Endometrium (tissue), 2 donors: ENCODE measurements around the gene NADSYN1.
"Not testable (repeated sequence)": the region's sequence is repeated elsewhere in the genome, so short reads cannot be mapped to it uniquely, and the experiment has no call there.

Experiments
- FAIRE-seq: peaks from 2 replicates; lab custom pipeline; 2012; peaks lifted over from hg19 to GRCh38; lab: Jason Lieb, UNC
- donor health status: control.
- donor health status: control.

Gene NADSYN1

DNA sequence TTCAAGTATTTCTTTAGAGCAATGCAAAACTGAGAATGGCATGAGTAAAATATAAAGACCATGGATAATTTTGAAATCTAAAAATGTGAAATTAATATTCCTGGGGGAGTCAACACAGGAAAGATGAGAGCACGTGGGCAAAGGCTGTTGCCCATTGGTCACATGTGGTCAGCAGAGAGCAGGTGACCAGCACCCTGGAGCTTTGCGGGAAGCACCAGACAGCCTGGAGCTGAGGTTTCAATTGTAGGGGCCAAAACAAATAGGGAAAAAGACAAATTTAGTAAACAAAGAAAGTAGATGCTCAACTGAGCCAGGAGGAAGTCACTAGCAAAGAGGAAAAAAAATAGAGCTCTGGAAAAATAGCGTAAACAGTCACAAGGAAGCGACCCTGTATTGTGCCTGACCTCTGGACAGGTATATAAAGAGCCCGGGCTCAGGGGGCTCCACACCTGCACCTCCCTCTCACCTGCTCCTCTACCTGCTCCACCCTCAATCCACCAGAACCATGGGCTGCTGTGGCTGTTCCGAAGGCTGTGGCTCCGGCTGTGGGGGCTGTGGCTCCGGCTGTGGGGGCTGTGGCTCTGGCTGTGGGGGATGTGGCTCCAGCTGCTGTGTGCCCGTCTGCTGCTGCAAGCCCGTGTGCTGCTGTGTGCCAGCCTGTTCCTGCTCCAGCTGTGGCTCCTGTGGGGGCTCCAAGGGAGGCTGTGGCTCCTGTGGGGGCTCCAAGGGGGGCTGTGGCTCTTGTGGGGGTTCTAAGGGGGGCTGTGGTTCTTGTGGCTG, 74.0 kb downstream of the NADSYN1 start, which contains the start of gene KRTAP5-7:
KRTAP5-7 (plus strand) TSS at position 472 of the 780 bp plus-strand sequence; CDS start at position 506, 34 bp downstream.
- not testable (repeated sequence) for FAIRE-seq

DNA sequence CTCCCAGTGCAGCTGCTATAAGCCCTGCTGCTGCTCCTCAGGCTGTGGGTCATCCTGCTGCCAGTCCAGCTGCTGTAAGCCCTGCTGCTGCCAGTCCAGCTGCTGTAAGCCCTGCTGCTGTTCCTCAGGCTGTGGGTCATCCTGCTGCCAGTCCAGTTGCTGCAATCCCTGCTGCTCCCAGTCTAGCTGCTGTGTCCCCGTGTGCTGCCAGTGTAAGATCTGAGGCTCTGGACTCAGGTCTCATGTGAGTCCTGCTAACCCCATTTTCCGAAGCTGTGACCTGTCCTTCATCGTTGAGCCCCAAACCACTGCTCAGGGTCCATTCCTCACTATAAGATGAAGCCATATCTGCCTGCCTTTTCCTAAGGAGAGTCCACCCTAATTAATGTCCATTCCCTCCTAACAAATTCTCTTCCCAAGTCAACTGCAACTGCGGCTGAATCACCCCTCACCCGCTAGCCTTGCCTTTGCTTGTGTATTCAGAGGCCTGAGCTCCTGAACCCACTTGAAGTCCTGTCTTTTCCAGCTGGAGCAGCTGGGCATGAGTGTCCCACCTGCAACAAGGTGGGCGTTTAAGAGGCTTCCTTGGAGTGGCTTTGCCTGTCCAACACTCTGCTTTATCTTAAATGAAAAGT, 74.7 kb downstream of the NADSYN1 start:
- no peak for FAIRE-seq

DNA sequence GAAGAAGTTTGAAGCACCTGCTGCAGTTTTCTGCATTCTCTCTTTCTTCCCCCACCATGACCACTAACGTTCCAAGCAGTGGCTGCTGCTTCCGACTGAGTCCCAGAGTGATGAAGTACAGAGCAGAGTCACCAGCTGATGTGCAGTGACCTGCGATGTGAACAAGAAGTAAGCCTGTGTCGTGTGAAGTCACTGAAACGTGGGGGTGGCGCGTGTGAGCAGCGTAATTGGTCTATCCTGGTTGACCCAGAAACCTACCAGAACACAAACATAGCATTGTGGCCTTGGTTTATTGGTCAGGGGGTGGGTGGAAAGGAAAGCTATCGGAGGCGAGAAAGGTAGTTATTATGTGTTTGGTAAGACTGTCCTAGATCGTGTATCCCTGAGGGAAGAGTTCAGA, 77.6 kb downstream of the NADSYN1 start:
- FAIRE-seq, result no peak

DNA sequence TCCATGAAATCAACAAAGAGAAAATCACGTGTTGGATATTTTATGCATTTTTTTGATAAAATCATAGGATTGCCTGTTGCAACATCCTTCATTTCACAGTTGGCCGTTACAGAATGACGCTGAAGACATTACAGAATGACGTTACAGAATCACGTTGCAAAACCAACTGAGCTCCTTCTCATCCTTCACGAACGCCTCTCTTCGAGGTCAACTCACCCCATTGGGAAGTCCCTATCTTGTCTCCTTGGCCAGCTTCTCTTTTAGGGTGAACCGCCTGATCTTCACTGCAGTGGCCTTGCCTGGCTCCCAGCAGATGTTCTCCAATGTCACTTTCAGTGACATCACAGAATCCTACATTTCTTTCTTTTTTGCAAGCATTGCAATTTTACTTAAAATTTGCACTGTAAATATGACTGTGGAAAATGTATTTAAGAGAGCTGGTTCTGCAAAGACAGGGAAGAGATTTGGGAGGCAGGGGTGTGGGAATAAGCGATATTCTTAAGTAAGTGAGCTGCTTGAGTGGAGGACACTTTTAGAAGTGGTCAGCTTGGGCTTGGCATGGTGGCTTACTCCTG, 79.1 kb downstream of the NADSYN1 start:
- no peak for FAIRE-seq

DNA sequence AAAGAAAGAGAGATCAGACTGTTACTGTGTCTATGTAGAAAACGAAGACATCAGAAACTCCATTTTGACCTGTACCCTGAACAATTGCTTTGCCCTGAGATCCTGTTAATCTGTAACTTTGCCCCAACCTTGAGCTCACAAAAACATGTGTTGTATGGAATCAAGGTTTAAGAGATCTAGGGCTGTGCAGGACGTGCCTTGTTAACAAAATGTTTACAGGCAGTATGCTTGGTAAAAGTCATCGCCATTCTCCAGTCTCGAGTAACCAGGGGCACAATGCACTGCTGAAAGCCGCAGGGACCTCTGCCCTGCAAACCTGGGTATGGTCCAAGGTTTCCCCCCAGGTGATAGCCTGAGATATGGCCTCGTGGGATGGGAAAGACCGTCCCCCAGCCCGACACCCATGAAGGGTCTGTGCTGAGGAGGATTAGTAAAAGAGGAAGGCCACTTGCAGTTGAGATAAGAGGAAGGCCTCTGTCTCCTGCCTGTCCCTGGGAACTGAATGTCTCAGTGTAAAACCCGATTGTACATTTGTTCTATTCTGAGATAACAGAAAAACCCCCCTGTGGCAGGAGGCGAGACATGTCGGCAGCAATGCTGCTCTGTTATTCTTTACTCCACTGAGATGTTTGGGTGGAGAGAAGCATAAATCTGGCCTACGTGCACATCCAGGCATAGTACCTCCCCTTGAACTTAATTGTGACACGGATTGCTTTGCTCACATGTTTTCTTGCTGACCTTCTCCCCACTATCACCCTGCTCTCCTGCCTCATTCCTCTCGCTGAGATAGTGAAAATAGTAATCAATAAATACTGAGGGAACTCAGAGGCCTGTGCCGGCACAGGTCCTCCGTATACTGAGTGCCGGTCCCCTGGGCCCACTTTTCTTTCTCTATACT, 82.0 kb downstream of the NADSYN1 start:
- not testable (repeated sequence) for FAIRE-seq

DNA sequence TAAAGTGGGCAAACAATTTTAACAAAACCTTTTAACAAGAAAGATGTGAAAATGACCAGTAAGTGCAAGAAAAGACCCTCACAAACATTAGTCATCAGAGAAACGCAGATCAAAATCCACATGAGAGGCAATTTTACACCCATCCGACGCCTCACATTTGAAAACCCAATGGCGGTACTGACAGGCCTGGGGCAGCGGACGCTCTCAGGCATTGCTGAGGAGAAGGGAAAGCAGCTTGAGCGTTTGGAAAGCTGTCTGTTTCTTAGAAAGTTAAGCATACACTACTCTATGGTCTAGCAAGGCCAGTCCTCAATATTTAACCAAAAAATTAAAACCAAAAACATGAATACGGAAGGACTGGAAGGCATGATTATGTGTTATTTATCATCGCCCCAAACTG, 82.8 kb downstream of the NADSYN1 start:
- no peak for FAIRE-seq

DNA sequence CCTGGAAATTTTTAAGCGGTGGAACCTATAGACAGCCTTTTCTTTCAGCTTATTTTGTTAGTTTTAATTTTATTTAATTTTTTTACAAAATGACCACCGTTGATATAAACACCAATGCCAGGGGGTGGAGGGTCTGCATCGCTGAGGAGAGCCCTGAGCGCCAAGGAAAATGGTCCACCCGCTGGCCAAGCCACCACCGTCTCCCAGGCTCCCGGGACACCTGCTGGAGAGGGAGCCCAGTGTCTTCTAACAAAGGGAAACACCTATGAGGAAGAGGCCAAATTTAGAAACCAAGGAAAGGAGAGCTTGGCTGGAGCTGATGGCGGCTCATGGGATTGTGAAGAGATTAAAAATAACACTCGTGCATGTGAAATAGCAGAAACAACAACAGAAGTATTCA, 84.5 kb downstream of the NADSYN1 start:
- no peak for FAIRE-seq

DNA sequence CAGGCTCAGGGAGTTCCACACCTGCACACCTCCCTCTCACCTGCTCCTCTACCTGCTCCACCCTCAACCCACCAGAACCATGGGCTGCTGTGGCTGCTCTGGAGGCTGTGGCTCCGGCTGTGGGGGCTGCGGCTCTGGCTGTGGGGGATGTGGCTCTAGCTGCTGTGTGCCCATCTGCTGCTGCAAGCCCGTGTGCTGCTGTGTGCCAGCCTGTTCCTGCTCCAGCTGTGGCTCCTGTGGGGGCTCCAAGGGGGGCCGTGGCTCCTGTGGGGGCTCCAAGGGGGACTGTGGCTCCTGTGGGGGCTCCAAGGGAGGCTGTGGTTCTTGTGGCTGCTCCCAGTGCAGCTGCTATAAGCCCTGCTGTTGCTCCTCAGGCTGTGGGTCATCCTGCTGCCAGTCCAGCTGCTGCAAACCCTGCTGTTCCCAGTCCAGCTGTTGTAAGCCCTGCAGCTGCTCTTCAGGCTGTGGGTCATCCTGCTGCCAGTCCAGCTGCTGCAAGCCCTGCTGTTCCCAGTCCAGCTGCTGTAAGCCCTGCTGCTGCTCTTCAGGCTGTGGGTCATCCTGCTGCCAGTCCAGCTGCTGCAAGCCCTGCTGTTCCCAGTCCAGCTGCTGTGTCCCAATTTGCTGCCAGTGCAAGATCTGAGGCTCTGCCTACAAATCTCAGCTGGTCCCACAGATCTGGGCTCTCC, 85.1 kb downstream of the NADSYN1 start, which contains the start of gene KRTAP5-8:
KRTAP5-8 (plus strand) TSS at position 49 of the 689 bp plus-strand sequence; CDS start at position 80, 31 bp downstream.
- FAIRE-seq, result not testable (repeated sequence)

DNA sequence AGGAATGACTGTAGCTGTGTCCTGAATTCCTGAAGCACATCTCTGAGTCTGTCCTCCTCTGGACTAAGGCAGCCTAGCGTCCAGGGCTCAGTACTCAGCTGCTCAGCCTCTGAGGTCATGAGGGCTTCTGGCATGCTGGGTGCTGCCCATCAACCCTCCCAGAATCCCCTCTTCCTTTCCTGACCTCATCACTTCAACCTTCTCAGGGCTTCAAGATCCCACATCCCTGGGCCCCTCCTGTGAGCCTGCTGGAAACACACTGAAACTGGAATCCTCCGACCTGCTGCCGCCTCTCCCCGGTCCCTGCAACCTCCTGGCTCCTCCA, 85.6 kb downstream of the NADSYN1 start:
- no peak for FAIRE-seq

DNA sequence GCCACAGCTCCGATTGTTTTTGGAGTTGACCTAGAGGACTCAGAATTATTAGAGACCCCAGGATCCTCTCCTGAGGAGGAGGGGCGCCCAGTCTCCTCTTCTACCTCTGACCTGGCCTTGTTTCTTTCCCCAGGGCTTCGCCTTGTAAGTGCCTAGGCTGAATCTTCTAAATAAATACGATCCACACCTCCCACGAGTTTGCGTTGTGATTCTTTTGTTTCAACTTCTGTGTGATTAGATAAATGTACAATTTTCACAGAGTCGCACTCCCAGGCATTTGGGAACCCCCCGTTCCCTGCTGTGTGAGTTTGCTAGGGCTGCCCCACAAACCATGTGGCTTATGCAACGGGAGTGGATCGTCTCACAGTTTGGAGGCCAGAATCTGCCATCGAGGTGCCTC, 86.0 kb downstream of the NADSYN1 start:
- no peak for FAIRE-seq

DNA sequence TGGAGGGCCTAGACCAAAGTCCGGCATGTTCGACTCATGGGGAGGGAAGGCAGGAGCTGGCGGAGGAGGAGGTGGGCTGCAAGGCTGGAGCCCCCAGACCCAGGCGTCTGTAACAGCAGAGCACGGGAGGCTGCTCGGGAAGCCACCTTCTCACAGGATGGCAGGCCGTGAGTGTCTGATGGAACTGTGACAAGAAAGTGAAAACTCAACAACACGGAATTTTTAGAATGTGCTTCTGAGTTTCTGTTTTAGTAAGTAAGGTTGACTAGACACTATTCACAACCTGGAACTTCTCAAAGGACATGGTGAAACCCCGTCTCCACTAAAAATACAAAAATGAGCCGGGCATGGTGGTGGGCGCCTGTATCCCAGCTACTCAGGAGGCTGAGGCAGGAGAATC, 87.0 kb downstream of the NADSYN1 start:
- FAIRE-seq, result not testable (repeated sequence)

DNA sequence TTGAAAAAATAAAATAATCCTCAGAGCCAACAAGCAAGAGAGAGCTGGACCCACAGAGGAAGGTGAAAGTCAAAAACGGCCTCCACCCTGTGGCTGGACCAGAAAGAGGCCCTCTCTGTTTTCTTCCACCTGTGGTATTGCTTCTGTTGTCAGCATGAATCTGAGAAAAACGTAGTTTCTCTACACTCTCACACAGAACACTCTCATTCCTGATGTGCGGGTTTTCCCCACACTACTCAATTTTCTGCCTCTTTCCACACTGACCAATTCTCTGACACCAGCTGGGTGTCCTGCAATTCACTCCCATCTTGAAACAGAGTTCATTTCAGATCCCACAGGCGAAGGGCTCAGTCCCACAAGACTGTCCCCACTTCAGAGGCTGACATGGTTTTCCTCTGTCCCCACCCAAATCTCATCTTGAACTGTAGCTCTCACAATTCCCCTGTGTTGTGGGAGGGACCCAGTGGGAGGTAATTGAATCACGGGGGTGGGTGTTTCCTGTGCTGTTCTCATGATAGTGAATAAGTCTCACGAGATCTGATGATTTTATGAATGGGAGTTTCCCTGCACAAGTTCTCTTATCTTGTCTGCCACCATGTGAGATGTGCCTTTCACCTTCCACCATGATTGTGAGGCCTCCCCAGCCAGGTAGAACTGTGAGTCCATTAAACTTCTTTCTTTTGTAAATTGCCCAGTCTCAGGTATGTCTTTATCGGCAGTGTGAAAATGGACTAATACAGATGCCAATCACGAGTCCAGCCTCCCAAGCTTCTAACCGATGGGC, 87.7 kb downstream of the NADSYN1 start:
- FAIRE-seq, result not testable (repeated sequence)

DNA sequence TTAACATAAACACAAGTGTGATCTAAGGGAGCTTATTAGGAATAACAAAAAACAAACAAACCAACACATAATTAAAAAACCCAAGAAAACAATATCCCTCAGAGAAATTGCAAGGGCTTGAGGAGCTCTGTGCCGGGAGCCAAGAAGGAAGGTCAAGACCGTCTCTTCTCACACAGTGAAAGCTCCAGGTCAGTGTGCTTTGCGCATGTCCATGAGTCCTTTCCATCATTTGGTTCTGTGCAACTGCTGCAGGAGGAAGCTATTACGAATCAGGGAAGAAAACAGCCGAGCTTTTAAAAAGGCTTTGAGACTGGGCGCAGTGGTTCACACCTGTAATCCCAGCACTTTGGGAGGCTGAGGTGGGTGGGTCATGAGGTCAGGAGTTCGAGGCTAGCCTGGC, 89.4 kb downstream of the NADSYN1 start:
- FAIRE-seq, result no peak

DNA sequence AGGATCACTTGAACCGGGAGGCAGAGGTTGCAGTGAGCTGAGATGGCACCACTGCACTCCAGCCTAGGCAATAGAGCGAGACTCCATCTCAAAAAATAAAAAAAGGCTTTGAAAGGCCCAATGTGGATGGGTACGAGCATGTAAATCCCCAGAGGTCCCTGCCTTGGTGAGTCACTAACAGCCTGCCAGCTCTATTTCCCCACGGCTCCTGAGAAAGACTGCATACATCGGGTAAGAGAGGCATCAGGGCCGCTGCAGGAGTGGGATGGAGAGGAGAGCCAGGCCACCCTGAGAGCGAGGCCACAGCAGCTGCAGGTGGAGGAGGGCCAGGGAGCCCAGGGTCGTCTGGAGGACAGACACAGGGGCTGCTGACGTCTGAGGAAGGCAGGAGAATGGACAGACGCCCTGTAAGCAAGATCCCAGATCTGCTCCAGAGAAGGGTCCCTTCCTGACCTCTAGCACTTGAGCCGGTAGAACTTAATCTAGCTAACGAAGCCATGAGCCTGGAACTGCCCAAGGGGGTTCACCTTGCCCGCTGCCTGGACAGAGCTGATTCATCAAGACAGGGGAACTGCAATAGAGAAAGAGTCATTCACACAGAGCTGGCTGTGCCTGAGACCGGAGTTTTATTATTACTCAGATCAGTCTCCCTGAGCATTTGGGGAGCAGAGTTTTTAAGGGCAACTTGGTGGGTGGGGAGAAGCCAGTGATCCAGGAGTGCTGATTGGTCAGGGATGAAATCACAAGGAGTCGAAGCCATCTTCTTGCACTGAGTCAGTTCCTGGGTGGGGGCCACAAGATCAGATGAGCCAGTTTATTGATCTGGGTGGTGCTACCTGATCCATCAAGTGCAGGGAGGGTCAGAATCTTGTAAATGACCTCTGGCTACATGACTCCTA, 90.1 kb downstream of the NADSYN1 start:
- no peak for FAIRE-seq

DNA sequence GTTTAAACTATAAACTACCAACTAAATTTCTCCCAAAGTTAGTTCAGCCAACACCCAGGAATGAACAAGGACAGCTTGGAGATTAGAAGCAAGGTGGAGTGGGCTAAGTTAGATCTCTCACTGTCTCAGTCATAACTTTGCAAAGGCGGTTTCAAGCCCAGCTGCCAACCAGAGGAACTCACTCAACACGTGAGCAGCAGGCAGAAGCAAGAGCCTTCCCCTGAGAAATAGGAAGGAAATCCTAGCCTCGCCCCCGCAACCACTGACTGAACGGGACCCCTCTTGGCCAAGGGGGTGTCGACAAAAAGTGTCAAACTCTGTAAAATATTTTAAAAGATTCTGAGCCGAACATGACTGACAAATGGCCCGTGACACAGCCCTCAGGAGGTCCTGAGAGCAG, 90.9 kb downstream of the NADSYN1 start:
- no peak for FAIRE-seq

DNA sequence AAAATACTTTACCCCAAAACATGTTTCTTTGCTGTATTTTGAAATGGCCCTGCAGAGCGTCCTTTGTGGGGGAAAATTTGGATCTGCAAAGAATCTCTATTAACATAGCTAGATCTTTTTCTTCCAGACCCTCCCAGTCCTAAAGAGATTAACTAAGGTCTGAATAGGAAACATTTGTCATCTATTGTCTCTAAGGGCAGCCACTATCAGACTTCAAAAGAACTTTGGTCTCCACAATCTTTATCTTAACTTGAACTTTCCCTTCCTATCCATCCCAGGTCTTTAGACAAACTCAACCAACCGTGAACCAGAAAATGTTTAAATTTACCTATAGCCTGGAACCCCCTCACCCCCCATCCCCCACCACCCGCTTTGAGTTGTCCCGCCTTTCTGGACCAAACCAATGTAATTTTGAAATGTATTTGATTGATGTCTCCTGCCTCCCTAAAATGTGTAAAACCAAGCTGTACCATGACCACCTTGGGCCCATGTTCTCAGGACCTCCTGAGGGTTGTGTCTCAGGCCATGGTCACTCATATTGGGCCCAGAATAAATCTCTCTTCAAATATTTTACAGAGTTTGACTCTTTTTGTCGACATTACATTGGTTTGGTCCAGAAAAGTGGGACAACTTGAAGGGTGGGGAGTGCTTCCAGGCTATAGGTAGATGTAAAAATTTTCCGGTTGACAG, 91.7 kb downstream of the NADSYN1 start:
- no peak for FAIRE-seq

DNA sequence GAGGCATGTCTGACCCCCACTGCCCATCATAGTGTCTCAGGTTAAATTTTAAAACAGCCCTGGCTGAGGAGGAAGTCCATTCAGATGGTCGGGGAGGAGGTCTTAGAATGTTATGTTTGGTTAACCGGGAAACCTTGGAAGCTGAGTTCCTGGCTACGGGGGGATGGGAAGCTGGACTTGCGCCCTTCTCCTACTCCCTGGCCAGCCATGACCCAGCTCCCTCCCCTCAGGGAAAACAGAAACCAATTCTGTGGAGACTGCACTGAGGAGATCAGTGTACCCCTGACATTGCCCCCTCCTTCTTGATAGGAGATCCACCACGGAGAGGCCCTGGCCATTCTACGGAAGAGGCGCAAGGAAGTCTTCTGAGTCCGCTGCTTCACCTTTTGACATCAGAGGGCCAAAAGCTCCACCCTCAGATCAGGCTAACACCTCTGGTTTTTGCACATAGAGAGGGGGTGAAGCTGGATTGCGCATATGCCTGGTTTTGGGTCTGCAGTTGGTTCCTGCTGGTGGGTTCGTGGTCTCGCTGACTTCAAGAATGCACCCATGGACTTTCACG, 92.5 kb downstream of the NADSYN1 start:
- no peak for FAIRE-seq

DNA sequence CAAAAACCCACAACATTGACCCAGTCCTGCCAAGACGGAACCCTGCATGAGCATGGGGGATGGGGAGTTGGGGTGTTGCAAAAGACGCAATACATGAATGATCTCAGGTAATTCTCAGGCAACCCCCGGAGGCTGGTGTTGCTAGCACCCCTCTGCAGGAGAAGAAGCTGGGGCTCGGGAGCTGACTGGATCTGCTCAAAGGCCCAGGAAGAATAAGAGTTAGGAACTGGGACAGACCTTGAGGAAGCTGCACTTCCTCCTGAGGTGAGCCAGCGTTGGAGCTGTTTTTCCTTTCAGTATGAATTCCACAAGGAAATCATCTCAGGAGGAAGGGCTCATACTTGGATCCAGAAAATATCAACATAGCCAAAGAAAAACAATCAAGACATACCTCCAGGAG, 95.1 kb downstream of the NADSYN1 start, which contains the start of gene KRTAP5-9:
KRTAP5-9 (plus strand) TSS at position 301 of the 400 bp plus-strand sequence. CDS start 238 bp downstream, outside the sequence.
- FAIRE-seq, result no peak

DNA sequence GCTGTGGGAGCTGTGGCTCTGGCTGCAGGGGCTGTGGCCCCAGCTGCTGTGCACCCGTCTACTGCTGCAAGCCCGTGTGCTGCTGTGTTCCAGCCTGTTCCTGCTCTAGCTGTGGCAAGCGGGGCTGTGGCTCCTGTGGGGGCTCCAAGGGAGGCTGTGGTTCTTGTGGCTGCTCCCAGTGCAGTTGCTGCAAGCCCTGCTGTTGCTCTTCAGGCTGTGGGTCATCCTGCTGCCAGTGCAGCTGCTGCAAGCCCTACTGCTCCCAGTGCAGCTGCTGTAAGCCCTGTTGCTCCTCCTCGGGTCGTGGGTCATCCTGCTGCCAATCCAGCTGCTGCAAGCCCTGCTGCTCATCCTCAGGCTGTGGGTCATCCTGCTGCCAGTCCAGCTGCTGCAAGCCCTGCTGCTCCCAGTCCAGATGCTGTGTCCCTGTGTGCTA, 95.7 kb downstream of the NADSYN1 start:
- no peak for FAIRE-seq
